Adipose tissue (tissue), 3 donors: ENCODE results near the gene SORCS2. TPM values are rescaled to one million over a fixed set of nuclear protein-coding genes. Genes with fewer than 3 reads are reported as not detected.

Source experiments
- H3K27ac ChIP-seq: one replicate; pipeline ENCODE4 v1.5.1; 2013; ENCODE audit warnings: low read depth, low read length
- WGBS, 3 donors: extraction: QIAGEN DNeasy Blood & Tissue Kit; methylation state at CpG; one replicate each; pipeline ENCODE4 v1.1.7; 2013; 5-methylcytosine and 5-hydroxymethylcytosine counted together
- polyA plus RNA-seq, 3 donors: library from polyadenylated mRNA; stranded (reverse); fragments of 200-250 nt; gene quantifications; one replicate each; pipeline ENCODE4 v1.2.3, GENCODE V29; 2013
- donor health status: healthy with polysubstance abuse.
- donor health status: Bipolar disorder and iron deficiency.
- donor health status: healthy.

Gene SORCS2
- polyA plus RNA-seq, 3 donors: 0.22 to 2.2 (median 0.83) TPM

DNA sequence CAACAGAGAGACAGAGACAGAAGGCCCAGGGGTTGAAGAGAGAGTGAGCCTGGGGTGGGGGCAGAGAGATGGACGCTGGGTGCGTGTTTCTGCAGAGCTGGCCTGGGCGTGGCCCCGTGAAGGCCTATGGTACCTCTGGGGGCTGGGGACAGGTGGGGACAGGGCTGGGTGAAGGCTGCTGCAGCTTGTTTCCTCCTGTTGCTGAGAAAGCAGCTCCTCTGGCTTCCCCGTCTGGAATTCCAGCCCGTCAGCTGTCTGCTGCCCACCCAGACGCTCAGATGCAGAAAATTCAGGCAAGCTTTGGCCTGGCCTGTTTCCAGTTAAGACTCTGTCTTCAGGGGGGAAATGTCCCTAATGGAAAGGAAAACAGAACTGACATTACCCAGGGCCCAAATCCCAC is 319.2 kb downstream of the SORCS2 start:
- H3K27ac ChIP-seq: no peak overlapping the region
- WGBS, 3 donors: 22 to 56% (median 41%) methylated on average over 7 of the region's 7 CpGs

DNA sequence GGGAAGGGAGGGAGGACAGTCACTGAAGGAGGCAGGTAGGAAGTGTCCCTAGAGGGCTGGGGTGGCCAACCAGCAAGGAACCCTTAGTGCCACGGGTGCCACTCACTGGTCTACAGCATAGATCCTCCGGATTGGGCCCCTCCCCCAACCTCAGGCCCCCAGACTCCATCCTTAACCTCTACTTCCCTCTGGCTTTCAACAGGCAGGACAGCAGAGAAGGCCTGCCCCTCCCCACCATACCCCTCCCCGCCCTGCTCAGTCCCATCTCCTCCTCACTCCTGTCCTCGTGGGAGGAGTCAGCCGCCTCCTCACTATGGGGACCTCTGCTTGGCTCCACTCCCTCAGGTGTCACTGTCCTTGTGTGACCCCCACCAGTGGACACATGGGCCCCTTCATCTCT is 320.1 kb downstream of the SORCS2 start:
- WGBS, 3 donors: 54 to 56% (median 55%) methylated on average over 5 of the region's 5 CpGs
- no peak overlapping the region for H3K27ac ChIP-seq

DNA sequence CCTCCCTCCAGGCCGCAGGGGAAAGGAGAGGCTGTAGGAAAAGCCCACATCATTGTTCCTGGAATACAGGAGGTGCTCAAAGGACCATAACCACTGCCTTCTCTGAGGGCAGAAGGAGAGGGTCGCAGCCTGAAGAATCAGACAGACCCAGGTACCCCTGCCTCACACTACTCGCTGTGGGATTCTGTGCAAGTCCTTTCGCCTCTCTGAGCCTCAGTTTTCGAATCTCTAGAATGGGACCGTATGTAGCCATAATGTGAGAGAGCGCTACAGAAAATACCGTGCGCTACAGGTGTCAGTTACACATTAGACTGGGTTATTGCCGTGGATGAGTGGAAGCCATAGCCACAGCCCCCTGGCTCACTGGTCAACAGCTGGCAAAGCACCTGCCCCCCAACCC is 320.6 kb downstream of the SORCS2 start:
- no peak overlapping the region for H3K27ac ChIP-seq
- WGBS, 3 donors: 84 to 91% (median 88%) methylated on average over 10 of the region's 10 CpGs

DNA sequence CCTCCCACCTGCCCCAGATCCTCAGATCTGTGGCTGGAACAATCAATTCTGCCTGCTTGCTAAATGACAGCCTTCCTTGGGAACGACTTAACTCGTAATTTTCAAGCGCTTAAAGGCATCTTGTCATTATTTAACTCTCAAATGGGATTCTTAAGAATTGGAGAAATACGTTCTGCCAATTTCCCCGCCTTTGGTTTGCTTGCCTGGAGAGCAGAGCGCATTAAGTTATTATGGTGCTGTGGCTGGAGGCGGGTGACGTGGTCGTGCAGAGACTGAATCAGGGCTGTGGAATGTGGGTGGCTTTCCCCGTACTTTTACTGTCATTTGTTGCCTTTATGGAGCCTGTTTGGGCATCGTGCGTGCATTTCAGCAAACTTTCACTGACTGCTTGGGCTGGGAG is 321.3 kb downstream of the SORCS2 start:
- H3K27ac ChIP-seq: no peak overlapping the region
- 72 to 82% (median 82%) methylated on average over 12 of the region's 12 CpGs for WGBS, 3 donors

DNA sequence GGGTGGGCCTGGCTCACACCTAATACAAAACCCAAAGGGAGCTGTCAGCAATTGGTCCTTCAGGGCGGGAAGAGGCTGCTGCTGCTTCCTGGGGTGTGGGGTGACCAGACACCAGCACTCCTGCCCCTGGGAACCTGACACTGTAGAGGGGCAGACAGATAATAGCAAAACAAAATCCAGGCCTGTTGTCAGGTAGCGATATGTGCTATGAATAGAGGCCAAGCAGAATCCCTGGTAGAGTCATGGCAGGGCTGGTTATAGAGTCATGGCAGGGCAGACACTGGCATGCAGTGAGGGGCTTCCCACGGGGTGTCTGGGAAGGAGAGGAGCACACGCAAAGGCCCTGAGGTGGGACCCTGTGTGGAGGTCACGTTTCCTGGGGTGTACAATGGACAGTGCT is 321.9 kb downstream of the SORCS2 start:
- H3K27ac ChIP-seq: no peak overlapping the region
- WGBS, 3 donors: 74 to 88% (median 85%) methylated on average over 5 of the region's 5 CpGs

DNA sequence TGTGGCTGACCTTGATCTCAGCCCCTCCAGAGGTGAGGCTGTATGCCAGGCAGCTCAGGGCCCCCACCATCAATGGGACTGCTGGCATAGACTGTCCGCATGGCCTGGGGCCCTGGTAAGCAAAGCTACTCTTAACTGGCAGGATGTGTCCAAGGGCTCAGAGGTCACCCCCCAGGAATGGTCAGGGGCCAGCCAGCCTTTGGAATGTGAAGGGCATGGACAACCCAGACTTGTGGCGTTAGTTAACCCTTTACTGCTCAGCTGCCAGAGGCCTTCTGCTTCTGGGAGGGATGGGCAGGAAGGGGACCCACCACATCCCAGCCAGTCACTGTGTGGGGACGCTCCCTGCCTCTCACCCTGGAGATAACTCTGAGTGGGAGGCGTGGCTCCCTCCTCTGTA is 322.5 kb downstream of the SORCS2 start:
- 75 to 83% (median 78%) methylated on average over 4 of the region's 4 CpGs for WGBS, 3 donors
- H3K27ac ChIP-seq: no peak overlapping the region

DNA sequence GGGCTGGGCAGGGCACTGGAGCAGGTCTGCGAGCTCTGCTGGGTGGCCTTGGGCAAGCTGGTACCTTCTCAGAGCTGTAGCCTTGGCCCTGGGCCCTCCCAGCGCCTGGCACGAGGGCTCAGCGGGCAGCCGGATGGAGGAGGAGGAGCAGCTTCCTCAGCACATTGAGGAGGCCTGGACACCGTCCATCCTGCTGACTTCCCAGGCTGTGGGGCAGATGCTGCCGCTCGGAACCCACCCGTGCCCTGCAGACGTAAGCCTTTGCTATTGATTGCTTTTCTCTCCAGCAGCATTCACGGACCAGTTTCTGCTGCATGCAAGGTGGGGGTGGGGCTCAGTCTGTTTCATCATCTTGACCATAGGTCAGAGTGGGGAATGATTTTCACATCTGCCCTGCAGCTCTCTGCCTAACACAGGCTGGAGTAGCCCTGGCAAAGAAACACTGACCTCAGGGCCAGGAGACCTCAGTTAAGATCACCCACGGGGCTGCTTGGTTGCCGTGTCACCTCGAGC is 323.1 kb downstream of the SORCS2 start:
- H3K27ac ChIP-seq: no peak overlapping the region
- WGBS, 3 donors: 36 to 72% (median 64%) methylated on average over 14 of the region's 14 CpGs

DNA sequence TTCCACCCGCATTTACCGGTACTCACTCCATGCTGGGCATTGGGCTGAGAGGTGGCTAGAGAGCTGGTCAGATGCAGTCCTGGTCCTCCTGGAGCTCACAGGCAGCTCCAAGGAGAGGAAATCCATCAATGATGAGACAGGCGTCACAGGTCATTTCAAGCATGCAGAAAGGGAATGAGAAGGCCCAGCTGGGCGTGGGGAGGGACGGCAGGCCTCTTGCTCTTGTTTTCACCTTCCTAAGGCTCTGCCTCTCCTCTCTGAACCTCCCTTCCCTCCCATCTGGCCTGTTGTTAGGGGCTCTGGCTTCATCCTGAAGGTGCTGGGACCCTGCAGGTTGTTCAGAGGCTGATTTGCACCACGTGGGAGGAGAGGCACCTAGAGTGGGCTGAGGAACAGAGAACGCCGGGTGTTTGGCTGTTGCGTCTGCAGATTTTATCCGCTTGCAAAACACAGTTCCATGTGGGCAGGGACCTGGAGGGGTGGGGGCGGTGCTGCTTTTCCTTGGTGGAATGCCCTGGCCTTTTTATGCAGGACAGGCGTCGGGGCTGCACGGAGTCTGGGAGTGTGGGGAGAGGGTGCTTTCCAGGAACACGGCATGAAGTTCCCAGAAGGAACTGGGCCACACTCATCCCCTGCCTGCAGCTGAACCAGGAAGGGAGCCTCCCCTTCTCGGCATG is 323.9 kb downstream of the SORCS2 start:
- H3K27ac ChIP-seq: no peak overlapping the region
- WGBS, 3 donors: 37 to 43% (median 37%) methylated on average over 16 of the region's 16 CpGs

DNA sequence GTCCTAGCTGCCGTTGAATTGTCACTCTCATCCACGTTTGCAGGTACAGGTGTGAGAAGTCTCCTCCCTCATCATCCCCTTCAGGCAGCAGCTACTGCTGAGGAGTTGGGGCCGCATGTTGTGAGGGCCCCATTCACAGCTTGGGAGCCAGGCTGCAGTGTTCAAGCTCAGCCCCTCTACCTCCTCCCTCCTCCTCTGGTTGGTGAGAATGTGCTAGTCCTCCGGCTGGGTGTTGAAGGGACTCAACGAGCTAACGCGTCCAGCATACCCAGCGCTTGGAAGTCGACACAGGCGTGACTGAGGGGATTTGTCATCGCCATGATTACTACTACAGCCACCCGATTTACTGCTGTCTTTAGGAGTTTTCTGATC is 324.4 kb downstream of the SORCS2 start:
- WGBS, 3 donors: 22 to 30% (median 27%) methylated on average over 12 of the region's 12 CpGs
- no peak overlapping the region for H3K27ac ChIP-seq

DNA sequence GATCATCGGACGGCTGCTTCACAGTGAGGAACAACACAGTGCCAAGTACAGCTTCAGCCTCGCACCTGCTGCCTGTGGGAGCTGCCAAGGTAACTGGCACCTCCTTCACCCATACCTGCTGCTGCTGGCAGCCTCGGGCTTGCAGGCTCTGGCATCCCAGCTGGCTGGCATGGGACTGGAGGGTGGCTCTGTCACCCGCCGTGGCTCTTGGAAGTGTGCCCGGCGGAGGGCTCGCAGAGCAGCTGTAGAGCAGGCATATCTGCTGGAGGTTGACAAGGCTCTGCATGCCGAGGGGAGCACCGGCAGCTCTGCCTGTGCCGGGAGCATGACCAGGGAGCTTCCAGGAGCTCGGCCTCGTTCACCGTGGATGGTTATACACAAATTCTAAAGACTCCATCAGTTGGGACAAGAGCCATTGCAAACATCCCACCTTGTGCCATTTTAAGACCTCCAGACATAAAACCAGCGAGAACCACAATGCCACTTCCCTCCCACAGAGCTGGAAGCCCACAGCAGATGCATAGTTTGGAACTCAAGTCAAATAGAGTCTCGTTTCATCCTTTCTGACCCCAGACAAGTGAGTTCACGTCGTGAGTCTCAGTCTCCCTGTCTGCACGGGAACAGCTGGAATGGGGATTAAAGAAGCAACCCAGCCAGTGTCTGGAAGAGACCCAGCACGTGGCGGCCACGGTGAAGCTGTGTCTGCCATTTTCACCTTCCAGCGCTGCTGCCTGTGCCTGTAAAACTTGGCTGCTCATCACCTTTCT is 326.7 kb downstream of the SORCS2 start:
- H3K27ac ChIP-seq: no peak overlapping the region
- WGBS, 3 donors: 64 to 85% (median 84%) methylated on average over 24 of the region's 24 CpGs

DNA sequence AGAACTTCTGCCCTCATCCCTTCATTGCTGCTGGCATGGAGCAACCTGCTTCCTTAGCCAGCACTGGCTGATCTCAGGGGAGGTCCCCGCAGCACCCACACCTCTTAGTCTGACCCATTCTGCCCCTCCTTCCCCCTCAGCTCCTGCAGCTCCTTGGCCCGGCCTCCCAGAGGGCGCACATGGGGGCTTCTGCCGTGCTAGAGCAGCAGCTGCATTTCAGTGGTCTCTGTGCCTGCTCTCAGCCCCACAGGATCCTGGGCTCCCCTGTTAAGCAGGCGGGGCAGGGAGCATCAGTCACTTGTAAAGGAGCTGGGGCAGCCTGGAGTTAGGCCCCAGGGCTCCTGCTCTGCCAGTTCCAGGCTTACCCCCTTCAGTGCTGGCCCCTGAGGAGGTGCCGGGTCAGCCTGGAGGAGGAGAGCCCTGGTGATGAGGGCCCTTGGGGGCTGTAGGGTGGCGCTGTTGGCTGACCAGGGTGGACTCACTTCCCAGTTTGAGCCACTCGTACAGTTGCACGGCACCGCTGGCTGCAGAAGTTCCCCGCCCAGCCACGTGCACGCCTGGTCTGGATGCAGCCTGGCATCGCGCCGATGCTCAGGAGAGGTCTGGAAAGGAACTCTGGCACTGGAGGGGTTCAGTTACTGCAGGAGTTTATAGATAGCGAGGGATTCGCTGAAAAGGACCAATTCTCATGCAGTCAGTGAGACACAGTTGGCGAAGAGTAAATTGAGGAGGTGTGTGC is 327.5 kb downstream of the SORCS2 start:
- H3K27ac ChIP-seq: no peak overlapping the region
- 63 to 76% (median 75%) methylated on average over 19 of the region's 19 CpGs for WGBS, 3 donors

DNA sequence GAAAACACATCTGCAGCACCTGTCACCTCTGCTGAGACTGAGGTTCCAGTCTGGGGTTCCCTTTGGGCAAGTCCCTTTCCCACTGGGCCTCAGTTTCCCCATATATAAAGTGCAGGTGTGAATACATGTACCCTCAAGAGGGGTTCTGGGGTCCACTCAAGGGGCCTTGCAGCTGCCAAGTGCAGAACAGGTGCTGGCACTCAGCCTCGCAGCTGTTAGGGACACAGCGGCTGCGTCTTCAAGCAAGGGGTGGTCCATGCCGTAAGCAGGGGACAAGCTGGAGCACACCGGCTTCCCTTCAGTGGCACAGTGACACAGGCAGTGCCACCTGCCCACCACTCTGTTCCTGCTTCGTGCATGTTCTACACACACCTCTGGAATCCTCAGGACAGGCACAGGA is 329.3 kb downstream of the SORCS2 start:
- WGBS, 3 donors: 52 to 68% (median 66%) methylated on average over 6 of the region's 6 CpGs
- H3K27ac ChIP-seq: no peak overlapping the region

DNA sequence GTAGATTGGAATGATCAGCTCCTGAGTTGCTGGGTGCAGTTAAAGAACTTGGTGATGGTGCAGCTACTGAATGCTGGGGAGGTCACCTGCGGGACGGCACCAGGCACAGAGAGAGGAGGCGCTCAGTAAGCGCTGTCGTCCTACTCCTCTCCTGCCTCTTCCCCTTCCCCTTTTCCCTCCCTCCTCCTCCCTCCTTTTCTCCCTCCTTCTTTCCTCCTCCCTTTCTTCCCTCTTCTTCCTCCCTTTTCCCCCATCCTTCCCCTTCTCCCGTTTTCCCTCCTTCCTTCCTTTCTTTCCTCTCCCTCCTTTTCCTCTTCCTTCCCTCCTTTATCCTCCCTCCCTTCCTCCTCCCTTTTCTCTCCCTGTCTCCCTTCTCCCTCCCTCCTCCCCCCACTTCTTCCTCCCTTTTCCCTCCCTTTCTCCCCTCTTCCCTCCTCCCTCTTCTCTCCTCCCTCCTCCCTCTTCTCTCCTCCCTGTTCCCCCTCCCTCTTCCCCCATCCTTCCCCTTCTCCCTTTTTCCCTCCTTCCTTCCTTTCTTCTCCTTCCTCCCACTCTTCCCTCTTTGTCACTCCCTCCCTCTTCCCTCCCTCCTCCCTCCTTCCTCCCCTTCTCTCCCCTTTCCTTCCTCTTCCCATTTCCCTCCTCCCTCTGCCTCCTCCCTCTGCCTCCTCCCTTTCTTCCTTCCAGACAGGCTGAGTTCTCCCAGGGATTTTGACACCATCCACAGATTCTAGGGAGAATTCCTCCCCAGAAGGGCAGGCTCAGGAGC is 330.3 kb downstream of the SORCS2 start:
- H3K27ac ChIP-seq: no peak overlapping the region
- 48 to 70% (median 62%) methylated on average over 5 of the region's 6 CpGs for WGBS, 3 donors

DNA sequence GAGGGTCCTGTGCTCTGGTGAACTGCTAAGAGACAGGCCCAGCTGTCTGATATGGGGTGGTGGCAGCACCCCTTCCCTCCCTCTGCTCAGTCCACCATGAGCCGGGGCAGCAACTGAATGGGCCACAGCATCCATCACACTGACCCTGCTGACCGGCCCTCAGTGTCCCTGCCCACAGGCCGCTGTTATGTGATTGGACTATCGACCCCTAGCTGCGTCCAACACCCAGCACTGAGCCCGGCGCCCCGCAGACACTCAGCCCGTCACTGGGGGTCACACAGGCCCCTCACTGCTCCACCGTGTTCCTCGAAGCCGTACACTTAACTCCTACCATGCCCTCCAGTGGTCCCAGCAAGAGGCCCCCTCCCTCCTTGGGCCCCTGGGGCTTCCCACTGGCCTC is 331.2 kb downstream of the SORCS2 start:
- WGBS, 3 donors: 70 to 87% (median 84%) methylated on average over 12 of the region's 12 CpGs
- no peak overlapping the region for H3K27ac ChIP-seq

DNA sequence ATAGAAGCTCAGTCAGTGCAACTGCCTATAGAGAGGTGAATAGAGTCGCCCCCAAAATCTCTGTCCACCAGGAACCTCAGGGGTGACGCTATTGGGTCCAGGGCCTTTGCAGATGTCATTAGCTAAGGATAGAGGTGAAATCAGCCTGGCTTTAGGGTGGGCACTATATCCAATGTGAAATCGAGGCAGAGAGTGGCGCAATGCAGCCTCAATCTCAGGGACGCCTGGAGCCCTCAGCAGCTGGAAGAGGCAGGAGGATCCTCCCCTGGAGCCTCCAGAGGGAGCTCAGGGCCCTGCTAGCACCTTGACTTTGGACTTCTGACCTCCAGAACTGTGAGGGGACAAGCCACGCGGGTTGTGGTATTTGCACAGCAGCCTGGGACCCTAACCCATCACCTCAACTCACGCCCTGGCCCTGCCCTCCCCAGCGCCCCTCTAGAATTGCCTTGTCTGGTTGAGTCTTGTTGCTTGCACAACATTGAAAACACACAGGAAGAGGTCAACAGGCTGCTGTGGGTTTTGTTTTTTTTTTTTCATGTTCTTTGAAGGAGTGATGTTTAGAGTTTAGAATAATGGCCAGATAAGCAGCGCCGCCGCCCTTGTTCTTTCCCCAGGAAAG is 331.8 kb downstream of the SORCS2 start:
- 47 to 52% (median 48%) methylated on average over 12 of the region's 12 CpGs for WGBS, 3 donors
- H3K27ac ChIP-seq: no peak overlapping the region

DNA sequence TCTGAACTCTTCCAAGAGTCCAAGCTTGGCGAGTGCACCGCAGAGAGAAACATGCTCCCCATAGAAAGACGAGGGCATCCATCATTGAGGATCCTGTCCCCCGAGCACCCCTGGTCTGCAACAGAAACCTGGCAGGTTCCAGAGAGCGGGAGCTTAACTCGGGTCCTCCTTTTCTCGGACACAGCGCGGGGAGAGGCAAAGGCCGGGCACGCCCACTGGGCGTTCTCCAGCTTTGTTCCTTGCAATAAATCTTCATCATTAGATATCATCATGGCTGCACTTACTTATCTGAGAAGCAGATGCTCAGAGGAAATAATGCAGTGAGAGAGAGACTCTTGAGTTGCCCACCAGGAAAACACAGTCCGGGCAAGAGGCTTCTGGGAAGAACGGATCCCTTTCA is 332.5 kb downstream of the SORCS2 start:
- no peak overlapping the region for H3K27ac ChIP-seq
- WGBS, 3 donors: 36 to 62% (median 39%) methylated on average over 14 of the region's 14 CpGs

DNA sequence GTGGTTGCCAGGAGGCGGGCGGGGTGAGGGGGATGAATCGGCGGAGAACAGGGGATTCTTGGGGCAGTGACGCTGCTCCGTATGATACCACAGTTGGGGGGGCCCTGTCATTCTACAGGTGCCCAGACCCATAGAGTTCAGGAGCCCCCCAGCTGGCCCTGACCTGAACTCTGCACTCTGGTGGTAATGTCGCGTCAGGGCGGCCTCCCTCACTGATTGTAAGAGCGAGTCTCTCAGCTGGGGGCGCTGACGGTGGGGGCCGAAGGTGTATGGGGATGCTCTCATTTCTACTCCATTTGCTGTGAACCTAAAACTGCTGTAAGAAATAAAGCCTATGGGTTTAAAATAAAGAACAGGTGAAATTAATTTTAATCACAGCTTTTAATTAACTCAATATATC is 334.2 kb downstream of the SORCS2 start:
- WGBS, 3 donors: 64 to 84% (median 83%) methylated on average over 13 of the region's 13 CpGs
- no peak overlapping the region for H3K27ac ChIP-seq

DNA sequence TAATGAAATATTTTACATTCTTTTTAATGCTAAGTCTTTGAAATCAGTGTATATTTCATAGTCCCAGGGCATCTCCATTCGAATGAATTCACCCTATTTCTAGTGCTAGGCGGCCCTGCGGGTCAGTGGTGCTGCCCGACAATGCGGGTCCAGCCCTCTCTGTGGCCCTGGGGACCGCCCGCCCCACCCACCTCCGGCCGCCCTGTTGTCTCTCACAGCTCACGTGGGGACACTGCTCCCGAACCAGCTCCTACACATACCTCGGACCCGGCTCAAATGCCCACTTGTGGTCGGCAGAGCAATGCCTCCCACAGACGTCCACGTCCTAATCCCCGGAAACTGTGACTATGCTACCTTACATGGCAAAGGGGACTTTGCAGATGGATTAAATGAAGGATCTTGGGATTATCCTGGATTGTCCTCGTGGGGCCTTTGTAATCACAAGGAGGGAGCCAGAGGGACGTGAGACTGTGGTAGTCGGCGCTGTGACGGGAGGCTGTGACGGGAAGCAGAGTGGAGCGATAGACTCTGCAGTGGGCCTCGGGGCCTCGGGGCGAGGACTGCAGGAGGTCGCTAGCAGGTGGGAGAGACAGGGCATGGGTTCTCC is 334.7 kb downstream of the SORCS2 start:
- H3K27ac ChIP-seq: no peak overlapping the region
- WGBS, 3 donors: 73 to 87% (median 86%) methylated on average over 28 of the region's 28 CpGs
